WTC11 (cell line): ENCODE results near the gene AKIRIN2. TPM values are rescaled to one million over a fixed set of nuclear protein-coding genes. Genes with fewer than 3 reads are reported as not detected.

ENCODE experiments used
- ATAC-seq: fragments of 200-7000 bp; cut with Tn5 transposase; 2 replicates; pipeline ENCODE4 v1.10.0; 2021; ENCODE audit warnings: mild to moderate bottlenecking, moderate library complexity
- CTCF ChIA-PET: fragments of 300-600 bp; sonication (Branson Sonifier 250); formaldehyde crosslinking; loops from one replicate; lab custom pipeline; 2021; ENCODE audit warnings: antibody characterized with exemption; lab: Charles Lee
- POLR2A ChIA-PET: fragments of 350-600 bp; sonication (Branson Sonifier 250); formaldehyde crosslinking; loops from one replicate; lab custom pipeline; 2021; ENCODE audit warnings: antibody characterized with exemption; lab: Charles Lee
- DNase-seq: peaks from one replicate; pipeline ENCODE4 v3.0.0; 2021; ENCODE audit warnings: low spot score
- H3K27ac Mint-ChIP-seq: 2 replicates; pipeline ENCODE4 v1.8.0; 2021; ENCODE audit warnings: mixed read lengths
- H3K27me3 Mint-ChIP-seq: 2 replicates; pipeline ENCODE4 v1.8.0; 2021; ENCODE audit warnings: low read depth, mild to moderate bottlenecking, moderate library complexity, mixed read lengths
- H3K36me3 Mint-ChIP-seq: 2 replicates; pipeline ENCODE4 v1.8.0; 2021; ENCODE audit warnings: mixed read lengths
- H3K4me1 Mint-ChIP-seq: 2 replicates; pipeline ENCODE4 v1.8.0; 2022; ENCODE audit warnings: mixed read lengths
- H3K4me3 Mint-ChIP-seq: 2 replicates; pipeline ENCODE4 v1.8.0; 2021; ENCODE audit warnings: mild to moderate bottlenecking, moderate library complexity, mixed read lengths
- H3K9me3 Mint-ChIP-seq: 2 replicates; pipeline ENCODE4 v1.8.0; 2021; ENCODE audit warnings: mixed read lengths
- AR ChIP-seq: fragments of 250-450 bp; sonication (Bioruptor Pico); IDR thresholded peaks from 2 replicates; pipeline ENCODE4 v1.9.0; 2021; ENCODE audit warnings: mild to moderate bottlenecking
- ATF2 ChIP-seq: sonication (generic); formaldehyde crosslinking; IDR thresholded peaks from 2 replicates; pipeline ENCODE4 v1.8.1; 2022; ENCODE audit warnings: low read depth, missing genetic modification reagents, borderline replicate concordance
- ATF3 ChIP-seq: sonication (generic); formaldehyde crosslinking; conservative IDR thresholded peaks from 2 replicates; pipeline ENCODE4 v1.8.1; 2022; ENCODE audit warnings: mild to moderate bottlenecking, missing genetic modification reagents
- CBFB ChIP-seq: sonication (generic); formaldehyde crosslinking; IDR thresholded peaks from 2 replicates; pipeline ENCODE4 v1.8.1; 2022; ENCODE audit warnings: mild to moderate bottlenecking, low read depth, missing genetic modification reagents
- CDX4 ChIP-seq: fragments of 250-450 bp; sonication (Bioruptor Pico); IDR thresholded peaks from 2 replicates; pipeline ENCODE4 v1.9.0; 2021; ENCODE audit warnings: moderate library complexity, mild to moderate bottlenecking, inconsistent platforms, borderline replicate concordance
- ETV6 ChIP-seq: sonication (generic); formaldehyde crosslinking; IDR thresholded peaks from 2 replicates; pipeline ENCODE4 v1.8.1; 2022; ENCODE audit warnings: mild to moderate bottlenecking, missing genetic modification reagents
- JAZF1 ChIP-seq: fragments of 250-450 bp; sonication (Bioruptor Pico); IDR thresholded peaks from 2 replicates; pipeline ENCODE4 v1.9.0; 2021; ENCODE audit warnings: moderate library complexity, mild to moderate bottlenecking, inconsistent platforms
- NR3C1 ChIP-seq: sonication (generic); formaldehyde crosslinking; conservative IDR thresholded peaks from 2 replicates; pipeline ENCODE4 v1.8.1; 2023; ENCODE audit warnings: low read depth, mild to moderate bottlenecking, missing genetic modification reagents
- PRDM15 ChIP-seq: sonication (generic); formaldehyde crosslinking; IDR thresholded peaks from 2 replicates; pipeline ENCODE4 v1.8.0; 2022; ENCODE audit warnings: missing genetic modification reagents
- PREB ChIP-seq: sonication (generic); formaldehyde crosslinking; IDR thresholded peaks from 2 replicates; pipeline ENCODE4 v1.8.1; 2022; ENCODE audit warnings: mild to moderate bottlenecking, missing genetic modification reagents, moderate library complexity, borderline replicate concordance
- PRRX2 ChIP-seq: fragments of 250-450 bp; sonication (Bioruptor Pico); IDR thresholded peaks from 2 replicates; pipeline ENCODE4 v1.8.0; 2021; ENCODE audit warnings: mild to moderate bottlenecking
- SOX15 ChIP-seq: fragments of 250-450 bp; sonication (Bioruptor Pico); IDR thresholded peaks from 2 replicates; pipeline ENCODE4 v1.9.0; 2021; ENCODE audit warnings: mild to moderate bottlenecking
- SP1 ChIP-seq: sonication (generic); formaldehyde crosslinking; conservative IDR thresholded peaks from 2 replicates; pipeline ENCODE4 v1.8.1; 2022; ENCODE audit warnings: missing genetic modification reagents
- TCF7 ChIP-seq: sonication (generic); formaldehyde crosslinking; IDR thresholded peaks from 2 replicates; pipeline ENCODE4 v1.8.0; 2022; ENCODE audit warnings: mild to moderate bottlenecking, low read depth, missing genetic modification reagents, moderate library complexity
- ZMAT4 ChIP-seq: fragments of 250-450 bp; sonication (Bioruptor Pico); IDR thresholded peaks from 2 replicates; pipeline ENCODE4 v1.9.0; 2021; ENCODE audit warnings: mild to moderate bottlenecking
- ZNF138 ChIP-seq: sonication (generic); formaldehyde crosslinking; conservative IDR thresholded peaks from 2 replicates; pipeline ENCODE4 v1.8.1; 2022; ENCODE audit warnings: mild to moderate bottlenecking, moderate library complexity, missing genetic modification reagents
- ZNF219 ChIP-seq: sonication (generic); formaldehyde crosslinking; IDR thresholded peaks from 2 replicates; pipeline ENCODE4 v1.8.0; 2023; ENCODE audit warnings: missing genetic modification reagents, mild to moderate bottlenecking, borderline replicate concordance
- ZNF396 ChIP-seq: fragments of 250-450 bp; sonication (Bioruptor Pico); IDR thresholded peaks from 2 replicates; pipeline ENCODE4 v1.8.0; 2021; ENCODE audit warnings: mild to moderate bottlenecking, moderate library complexity, borderline replicate concordance
- ZNF423 ChIP-seq: fragments of 250-450 bp; sonication (Bioruptor Pico); IDR thresholded peaks from 2 replicates; pipeline ENCODE4 v2.1.2; 2022; ENCODE audit warnings: mild to moderate bottlenecking, moderate library complexity
- total RNA-seq: library from RNA; stranded (reverse); gene quantifications from 3 replicates; pipeline ENCODE4 v1.2.3, GENCODE V29; 2021

The AKIRIN2 gene
- total RNA-seq, 1 experiment from 2014 or later: 90.2 TPM

GRCh38 chr6:87742106-87742505, 40.1 kb upstream of the AKIRIN2 start:
- TF ChIP-seq ZNF396 (CRISPR knock-in tag) (no peak), ATF3 (no peak), CDX4 (no peak), NR3C1 (CRISPR knock-in tag) (no peak), ZMAT4 (CRISPR knock-in tag) (no peak), PREB (CRISPR knock-in tag) (no peak), CBFB (CRISPR knock-in tag) (no peak), ETV6 (CRISPR knock-in tag) (no peak)
- no peak overlapping the region for H3K4me3 Mint-ChIP-seq
- H3K27me3 Mint-ChIP-seq: no peaks in the 10 kb centered on the region
- DNase-seq (no peak), ATAC-seq (no peak)
- ChIA-PET POLR2A (no interaction called here), CTCF (no interaction called here)
- no peaks in the 10 kb centered on the region for H3K36me3 Mint-ChIP-seq
- H3K27ac Mint-ChIP-seq: no peak overlapping the region
- H3K4me1 Mint-ChIP-seq: no peaks in the 10 kb centered on the region
- H3K9me3 Mint-ChIP-seq: peaks cover 3% of the 10 kb centered on the region; the same call in 1 of the 2 replicates

GRCh38 chr6:87741001-87741650, 39.1 kb upstream of the AKIRIN2 start:
- ATAC-seq: no peak
- POLR2A ChIA-PET: no interaction called here
- no peak for TF ChIP-seq JAZF1
- no peak for TF ChIP-seq ZNF138 (CRISPR knock-in tag)
- no peak for TF ChIP-seq ZNF219 (CRISPR knock-in tag)
- no peak for TF ChIP-seq AR (CRISPR knock-in tag)
- no peak for TF ChIP-seq CDX4
- TF ChIP-seq, all 79 proteins: peak for 0
- Mint-ChIP-seq H3K27ac (no peak overlapping the region), H3K27me3 (no peaks in the 10 kb centered on the region), H3K36me3 (no peaks in the 10 kb centered on the region), H3K4me3 (no peak overlapping the region), H3K4me1 (no peaks in the 10 kb centered on the region), H3K9me3 (peaks cover 6% of the 10 kb centered on the region; the same call in 1 of the 2 replicates)
- CTCF ChIA-PET: no interaction called here
- no peak for DNase-seq

GRCh38 chr6:87738744-87739143, 36.7 kb upstream of the AKIRIN2 start:
- DNase-seq (no peak), ATAC-seq (no peak)
- TF ChIP-seq TCF7 (no peak), PRDM15 (CRISPR knock-in tag) (no peak), CDX4 (no peak), ZNF423 (no peak), SP1 (CRISPR knock-in tag) (no peak), ATF2 (CRISPR knock-in tag) (no peak), SOX15 (CRISPR knock-in tag) (no peak), PRRX2 (CRISPR knock-in tag) (no peak)
- no peaks in the 10 kb centered on the region for H3K27me3 Mint-ChIP-seq
- no peak overlapping the region for H3K27ac Mint-ChIP-seq
- H3K4me3 Mint-ChIP-seq: no peak overlapping the region
- peaks cover 8% of the 10 kb centered on the region for H3K36me3 Mint-ChIP-seq
- POLR2A ChIA-PET: no interaction called here
- peaks cover 18% of the 10 kb centered on the region for H3K9me3 Mint-ChIP-seq
- CTCF ChIA-PET: interaction anchor here (0.6 kb wide), 1 partner anchor 455 kb away, joined by 4 read pairs; no protein-coding TSS in a partner anchor
- no peaks in the 10 kb centered on the region for H3K4me1 Mint-ChIP-seq
